Raji (cell line): ENCODE measurements around the gene AKNA.

Source experiments
- POLR2A ChIP-seq: IDR thresholded peaks from 2 replicates; pipeline ENCODE4 v1.6.1; 2011; ENCODE audit warnings: low read depth, low read length, control low read depth; ENCODE audit not compliant: insufficient read depth

AKNA gene

DNA sequence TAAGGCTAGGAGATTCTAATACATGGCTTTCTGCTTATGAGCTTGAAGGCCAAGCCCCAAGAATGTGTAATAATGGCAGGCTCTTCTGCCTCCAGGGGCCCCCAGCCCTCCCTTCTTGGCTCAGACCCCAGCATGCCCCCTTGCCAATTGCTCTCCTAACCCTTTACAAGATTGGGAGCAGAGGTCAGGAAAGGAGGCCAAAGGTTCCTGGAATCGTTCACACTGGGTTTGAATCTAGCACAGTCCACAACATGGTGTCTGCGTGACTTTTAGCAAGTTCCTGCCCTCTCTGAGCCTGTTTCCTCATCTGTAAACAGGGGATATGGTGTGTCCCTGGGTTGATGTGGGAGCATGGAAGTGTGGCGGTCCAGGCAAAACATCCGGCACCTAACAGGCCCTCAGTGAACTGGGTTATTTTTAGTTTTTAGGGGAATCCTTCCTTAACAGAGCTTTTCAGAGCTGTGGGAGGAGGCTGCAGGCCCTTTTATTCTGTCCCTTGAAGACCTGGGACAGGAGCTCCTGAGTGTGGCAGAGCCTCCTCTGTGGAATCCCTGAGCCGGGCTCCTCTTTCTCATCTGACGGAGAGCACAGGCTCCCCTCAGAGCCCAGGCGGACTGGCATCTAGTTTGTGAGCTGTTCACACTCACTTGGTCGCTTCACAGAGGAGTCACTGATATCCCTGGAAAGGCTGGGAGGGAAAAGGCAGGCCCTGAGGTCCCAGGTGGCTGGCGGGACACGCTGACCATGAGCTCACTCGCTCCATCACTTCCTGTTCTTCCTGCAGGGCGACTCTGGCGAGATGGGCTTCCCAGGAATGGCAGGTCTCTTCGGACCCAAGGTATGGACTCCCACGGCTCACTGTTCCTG lies 88.3 kb downstream of the AKNA start:
- TF ChIP-seq POLR2A, result no peak

GRCh38 chr9:114296338-114296737 lies 91.4 kb downstream of the AKNA start:
- TF ChIP-seq POLR2A, result no peak

GRCh38 chr9:114294664-114295063 lies 93.1 kb downstream of the AKNA start:
- TF ChIP-seq POLR2A, result no peak

GRCh38 chr9:114291886-114292590 lies 95.7 kb downstream of the AKNA start:
- no peak for TF ChIP-seq POLR2A

- TF ChIP-seq POLR2A, result no peak
Observed at GRCh38 chr9:114291064-114291474, 96.7 kb downstream of the AKNA start.

DNA sequence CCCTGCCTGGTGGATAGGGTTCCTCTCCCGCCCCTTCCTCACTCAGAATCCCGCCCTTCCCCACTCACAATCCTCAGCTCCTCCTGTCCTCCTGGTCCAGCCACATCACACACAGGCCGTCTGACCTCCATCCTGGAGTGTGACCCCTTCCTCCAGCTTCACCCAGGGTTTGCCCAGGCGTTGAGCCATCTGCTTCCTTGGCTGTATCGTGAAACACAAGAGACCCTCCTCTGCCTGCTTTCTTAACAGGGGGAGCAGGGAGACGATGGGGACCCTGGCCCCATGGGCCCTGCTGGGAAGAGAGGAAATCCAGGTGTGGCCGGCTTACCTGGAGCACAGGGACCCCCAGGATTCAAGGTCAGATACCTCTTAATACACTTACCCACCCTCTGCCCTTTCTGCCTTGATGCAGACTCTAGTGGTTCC lies 97.2 kb downstream of the AKNA start:
- TF ChIP-seq POLR2A, result no peak

GRCh38 chr9:114289571-114290481 lies 98.0 kb downstream of the AKNA start:
- no peak for TF ChIP-seq POLR2A

DNA sequence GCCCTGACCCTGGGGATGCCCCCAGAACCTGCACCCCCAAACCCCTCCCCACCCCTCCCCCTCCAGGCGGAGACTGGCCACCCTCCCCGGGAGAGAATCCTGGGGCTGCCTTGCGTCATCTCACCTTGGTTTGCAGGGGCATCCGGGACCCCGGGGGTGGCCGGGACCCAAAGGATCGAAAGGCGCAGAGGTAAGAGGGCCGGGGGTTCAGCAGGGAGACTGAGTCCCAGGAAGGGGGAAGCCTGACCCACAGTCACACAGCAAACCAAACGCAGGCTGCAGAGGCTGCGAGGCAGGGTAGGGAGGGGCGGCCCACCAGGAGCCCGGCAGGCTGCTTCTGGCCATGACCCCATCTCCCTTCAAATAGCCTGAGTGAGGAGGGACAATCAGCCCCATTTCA lies 98.7 kb downstream of the AKNA start:
- no peak for TF ChIP-seq POLR2A

DNA sequence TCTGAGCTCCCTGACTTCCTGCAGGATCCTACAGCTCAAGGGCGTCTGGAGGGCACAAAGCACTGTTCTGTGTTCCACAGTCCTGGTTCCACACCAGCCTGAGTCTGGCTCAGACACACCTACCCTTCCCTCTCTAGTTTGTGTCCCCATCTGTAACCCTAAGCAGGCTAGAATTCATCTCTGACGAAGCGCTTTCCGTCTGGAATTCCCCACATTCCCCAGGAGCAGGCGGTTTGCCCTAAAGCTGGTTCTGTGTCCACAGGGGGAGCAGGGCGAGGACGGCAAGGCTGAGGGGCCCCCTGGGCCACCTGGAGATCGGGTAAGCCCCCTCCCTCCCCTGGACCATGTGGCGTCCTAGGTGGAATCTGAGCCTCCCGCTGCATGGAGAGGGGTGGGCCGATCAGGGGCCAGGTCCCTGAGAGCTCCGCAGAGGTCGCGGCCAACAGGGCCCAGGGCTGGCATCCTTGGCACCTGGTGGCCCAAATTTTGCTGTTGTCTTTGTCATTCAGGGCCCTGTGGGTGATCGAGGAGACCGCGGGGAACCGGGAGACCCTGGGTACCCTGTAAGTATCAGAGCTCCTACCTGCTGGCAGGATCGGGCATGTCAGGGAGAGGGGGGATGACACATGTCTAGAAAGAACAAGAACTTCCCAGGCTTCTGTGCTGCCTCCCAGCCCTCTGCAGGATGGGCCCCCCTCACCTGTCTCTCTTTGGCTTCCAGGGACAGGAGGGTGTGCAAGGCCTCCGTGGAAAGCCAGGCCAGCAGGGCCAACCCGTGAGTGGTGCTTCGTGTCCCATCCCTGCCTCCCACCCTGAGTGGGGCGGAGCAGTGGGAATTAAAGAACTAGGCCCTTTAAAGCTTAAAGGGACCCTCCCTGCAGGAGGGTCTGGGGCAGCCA lies 99.3 kb downstream of the AKNA start:
- no peak for TF ChIP-seq POLR2A

DNA sequence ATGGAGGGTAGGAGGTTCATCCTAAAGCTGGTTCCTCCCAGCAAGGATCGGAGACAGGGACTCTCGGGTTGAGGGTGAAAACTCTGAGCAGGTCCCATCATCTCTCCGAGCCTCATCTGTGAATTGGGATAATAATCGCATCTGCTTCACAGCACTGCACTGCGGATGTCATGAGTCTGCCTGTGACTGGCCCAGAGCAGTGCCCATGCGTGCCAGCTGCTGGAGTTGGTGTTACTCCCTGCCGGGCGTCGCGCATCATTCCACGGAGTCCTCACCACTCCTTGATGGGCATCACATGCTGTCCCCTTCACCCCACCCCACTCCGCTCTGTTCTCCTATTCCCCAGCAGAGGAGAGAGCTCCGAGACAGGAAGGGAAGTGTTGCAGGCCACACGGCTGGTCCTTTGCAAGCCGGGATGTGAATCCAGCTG lies 100.0 kb downstream of the AKNA start:
- TF ChIP-seq POLR2A, result no peak

DNA sequence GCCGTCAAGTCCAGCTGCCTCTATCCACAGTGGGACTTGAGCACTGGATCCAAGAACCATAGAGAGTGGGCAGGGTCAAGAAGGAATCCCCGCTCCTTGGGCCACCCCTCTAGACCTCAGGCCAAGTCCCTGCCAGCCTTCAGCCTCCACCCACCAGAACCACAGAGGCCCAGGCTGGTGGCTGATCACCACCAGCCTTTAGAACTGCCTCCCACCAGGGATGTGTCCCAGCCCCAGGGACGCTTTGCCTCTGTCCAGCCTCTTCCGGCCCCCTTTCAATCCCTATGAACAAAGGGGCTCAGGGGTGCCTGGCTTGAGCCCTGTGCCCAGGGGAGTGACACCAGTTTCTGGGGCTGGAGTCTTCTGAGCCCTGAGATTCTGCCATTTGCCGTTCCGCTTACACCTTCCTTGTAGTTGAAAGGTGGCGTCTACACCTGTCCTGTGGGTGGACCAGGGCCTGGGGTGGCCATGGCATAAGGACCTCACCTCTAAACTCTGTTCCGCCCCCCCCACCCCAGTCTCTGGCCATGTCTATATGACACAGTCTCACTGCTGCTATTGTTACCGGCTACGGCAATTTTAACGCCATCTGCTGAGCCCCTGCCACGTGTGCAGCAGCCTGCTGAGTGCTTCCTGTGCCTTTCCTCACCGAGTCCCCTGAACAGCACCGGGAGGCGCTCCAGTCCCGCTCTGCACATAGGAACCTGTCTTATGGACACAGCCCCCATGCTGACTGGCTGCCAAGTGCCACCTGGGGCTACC lies 100.6 kb downstream of the AKNA start:
- TF ChIP-seq POLR2A, result no peak

GRCh38 chr9:114286146-114286679 lies 101.6 kb downstream of the AKNA start:
- no peak for TF ChIP-seq POLR2A

- TF ChIP-seq POLR2A, result no peak
Observed at GRCh38 chr9:114285166-114285867, 102.5 kb downstream of the AKNA start.
